Subcutaneous adipose tissue (tissue), 4 donors: ENCODE results near the gene B4GALNT1. TPM values are rescaled to one million over a fixed set of nuclear protein-coding genes. Genes with fewer than 3 reads are reported as not detected.

Experiments
- total RNA-seq, 4 donors: library from RNA; depleted of rRNA; stranded (reverse); fragments of >200 nt; gene quantifications; one replicate each; pipeline ENCODE4 v1.1.0, GENCODE V29; 2016
- TF ChIP-seq, protein P1 (sequence below): fragments of 450-650 bp; IDR thresholded peaks from one replicate; pipeline ENCODE4 v1.5.1; 2016; ENCODE audit warnings: low read depth, mild to moderate bottlenecking, control low read depth, antibody characterized with exemption, moderate library complexity

B4GALNT1 gene
- total RNA-seq, 4 donors from 2014 or later: 0.17 to 3.4 (median 0.49) TPM

DNA sequence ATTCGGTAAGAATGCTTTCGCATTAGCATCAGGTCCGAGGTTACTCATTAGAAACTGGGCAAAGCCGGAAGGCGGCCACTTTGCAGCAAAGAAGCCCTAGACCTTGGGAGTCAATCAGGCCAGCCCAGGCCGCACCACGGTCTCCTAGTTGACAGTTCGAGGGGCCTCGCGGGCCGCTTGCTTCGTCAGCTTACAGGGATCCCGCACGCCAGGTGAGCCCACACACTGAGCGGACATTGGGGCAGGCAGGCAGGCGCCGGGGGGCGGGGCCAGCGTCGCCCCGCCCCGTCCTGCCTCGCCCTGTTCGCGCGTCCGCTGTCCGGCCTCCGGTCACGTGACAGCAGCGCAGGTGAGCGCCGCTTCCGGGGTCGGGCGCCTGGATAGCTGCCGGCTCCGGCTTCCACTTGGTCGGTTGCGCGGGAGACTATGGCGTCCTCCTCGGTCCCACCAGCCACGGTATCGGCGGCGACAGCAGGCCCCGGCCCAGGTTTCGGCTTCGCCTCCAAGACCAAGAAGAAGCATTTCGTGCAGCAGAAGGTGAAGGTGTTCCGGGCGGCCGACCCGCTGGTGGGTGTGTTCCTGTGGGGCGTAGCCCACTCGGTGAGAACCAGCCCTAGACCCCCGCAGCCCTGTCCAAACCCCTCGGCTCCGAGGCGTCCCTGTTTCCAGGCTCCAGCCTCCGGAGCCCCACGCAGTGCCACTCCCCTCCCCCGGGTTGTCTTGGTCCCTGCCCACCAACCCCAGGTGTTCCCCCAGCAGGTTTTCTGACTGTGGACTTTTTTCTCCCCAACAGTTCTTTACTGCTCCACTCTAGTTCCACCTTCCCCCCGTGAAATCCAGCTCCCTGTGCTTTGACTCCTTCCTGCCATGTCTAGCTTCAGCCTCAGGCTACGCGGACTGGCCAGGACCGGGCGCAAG, 41.9 kb downstream of the B4GALNT1 start, which contains the start of gene PIP4K2C:
Gene PIP4K2C, plus strand, starts transcription at position 329 of the 918 bp plus-strand sequence. Its CDS starts 98 bp downstream, at position 427.
- TF ChIP-seq, protein P1, sequence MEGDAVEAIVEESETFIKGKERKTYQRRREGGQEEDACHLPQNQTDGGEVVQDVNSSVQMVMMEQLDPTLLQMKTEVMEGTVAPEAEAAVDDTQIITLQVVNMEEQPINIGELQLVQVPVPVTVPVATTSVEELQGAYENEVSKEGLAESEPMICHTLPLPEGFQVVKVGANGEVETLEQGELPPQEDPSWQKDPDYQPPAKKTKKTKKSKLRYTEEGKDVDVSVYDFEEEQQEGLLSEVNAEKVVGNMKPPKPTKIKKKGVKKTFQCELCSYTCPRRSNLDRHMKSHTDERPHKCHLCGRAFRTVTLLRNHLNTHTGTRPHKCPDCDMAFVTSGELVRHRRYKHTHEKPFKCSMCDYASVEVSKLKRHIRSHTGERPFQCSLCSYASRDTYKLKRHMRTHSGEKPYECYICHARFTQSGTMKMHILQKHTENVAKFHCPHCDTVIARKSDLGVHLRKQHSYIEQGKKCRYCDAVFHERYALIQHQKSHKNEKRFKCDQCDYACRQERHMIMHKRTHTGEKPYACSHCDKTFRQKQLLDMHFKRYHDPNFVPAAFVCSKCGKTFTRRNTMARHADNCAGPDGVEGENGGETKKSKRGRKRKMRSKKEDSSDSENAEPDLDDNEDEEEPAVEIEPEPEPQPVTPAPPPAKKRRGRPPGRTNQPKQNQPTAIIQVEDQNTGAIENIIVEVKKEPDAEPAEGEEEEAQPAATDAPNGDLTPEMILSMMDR: no peak

DNA sequence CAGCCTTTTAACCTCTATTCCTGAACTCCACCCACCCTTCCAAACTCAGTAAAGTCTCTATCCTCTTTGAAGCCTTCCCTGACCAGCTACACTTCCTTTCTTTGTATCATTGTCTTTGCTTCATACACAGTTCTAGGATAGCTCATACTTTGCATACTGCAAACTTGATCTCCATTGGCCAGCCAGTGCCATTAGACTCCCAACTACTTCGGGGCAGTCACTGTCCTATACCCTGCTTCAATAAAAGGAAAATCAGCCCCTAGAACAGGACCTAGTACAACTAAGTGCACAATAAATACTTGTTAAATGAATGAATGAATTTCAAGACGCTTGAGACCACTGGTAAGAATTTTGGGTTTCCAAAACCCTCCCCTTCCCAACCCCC, 42.5 kb downstream of the B4GALNT1 start:
- TF ChIP-seq, protein P1: no peak

DNA sequence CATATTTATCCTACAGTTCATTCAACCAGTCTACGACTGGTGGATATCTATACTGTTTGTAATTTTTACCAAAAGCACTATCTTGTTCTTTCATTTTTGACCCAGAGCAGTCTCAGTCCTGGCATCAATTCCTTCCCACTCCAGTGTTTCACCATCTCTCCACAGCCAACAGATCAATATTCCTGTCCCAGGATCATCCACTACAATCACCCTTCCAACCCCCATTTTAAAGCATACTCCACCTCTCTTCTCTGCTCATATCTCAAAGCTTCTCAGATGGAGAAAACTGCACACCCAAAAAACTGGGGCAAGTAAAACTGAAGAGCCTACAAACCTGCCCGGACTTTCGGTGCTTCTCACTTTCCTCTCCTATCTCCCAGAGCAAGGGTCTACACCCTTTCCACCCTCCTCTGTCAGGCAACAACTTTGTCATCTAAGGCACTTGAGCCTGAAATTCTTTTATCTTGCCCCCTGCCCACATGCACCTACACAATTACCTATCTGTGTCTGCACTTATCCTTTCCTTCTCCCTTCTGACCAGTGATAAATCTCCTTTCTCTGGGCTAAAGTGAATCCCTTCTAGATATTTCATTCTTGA, 46.1 kb downstream of the B4GALNT1 start:
- TF ChIP-seq, protein P1: no peak

DNA sequence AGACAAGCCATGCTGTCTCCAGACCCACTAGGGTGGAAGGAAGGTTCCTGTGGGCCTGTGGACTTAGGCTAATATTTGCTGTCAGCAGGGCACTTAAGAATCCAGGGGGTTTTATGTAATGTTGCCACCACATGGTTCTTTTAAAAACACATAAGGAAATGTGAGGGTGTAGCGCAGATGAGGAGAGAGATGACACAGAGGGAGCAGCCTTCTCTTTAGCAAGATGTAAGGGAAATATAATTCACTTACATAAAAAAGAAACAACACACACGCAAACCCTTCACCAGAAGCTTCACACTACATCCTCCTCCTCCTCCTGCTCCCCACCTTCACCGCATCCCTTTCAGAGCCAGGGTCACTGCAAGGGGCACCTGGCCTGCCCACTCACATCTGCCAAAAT, 46.9 kb downstream of the B4GALNT1 start:
- TF ChIP-seq, protein P1: no peak

DNA sequence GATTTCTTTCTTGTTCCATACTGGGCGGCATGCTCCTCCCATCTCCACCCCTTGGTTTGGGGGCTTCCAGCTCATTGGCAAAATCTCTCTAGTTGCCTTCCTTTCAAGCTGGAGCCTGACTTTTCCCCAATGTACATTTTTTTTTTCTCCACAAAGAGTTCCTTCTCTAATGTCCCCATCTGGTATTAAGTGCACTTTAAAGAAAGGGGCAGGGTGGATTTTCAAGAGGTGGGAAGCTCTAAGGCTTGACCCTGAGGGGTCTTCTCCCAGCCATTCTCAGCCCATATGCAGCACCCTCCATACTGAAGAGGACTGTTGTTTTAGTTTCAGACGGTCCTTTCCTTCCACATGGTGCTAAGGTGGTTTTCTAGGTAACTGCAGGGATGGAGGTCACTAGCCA, 47.8 kb downstream of the B4GALNT1 start:
- TF ChIP-seq, protein P1: no peak

DNA sequence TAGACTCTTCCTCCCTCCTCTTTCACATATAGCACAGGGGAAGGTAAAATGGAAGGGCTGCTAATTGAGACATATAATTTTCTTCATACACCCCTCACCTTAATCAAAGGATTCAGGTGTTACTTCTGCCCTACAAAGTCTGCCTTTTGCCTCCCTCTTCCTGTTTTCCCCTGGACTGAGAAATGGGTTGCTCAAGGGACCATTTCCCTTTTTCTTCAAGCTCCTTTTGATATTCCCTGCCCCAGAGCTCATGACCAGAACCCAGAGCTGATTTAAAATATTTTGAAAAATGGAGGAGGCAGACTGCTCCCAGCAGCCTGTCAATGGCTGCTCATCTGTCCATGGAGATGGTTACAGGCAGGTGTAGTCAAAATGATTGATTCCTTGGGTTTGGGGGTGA, 48.3 kb downstream of the B4GALNT1 start:
- TF ChIP-seq, protein P1: no peak

DNA sequence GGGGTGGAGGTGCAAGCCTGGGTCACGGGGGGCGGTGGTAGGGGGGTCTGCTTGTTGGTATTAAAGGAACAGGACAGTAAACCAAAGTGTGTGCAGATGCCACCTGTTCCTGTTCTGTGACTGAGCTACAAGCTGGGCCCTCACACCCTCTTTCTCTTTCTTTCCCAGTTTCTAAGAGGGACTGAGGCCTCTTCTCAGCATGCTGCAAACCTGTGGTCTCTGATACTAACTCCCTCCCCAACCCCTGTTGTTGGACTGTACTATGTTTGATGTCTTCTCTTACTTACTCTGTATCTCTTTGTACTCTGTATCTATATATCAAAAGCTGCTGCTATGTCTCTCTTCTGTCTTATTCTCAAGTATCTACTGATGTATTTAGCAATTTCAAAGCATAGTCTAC, 49.0 kb downstream of the B4GALNT1 start:
- TF ChIP-seq, protein P1: no peak
